DND-41 (cell line): ENCODE measurements around the gene NEUROD2.

Experiments
- ATAC-seq: fragments of 200-7000 bp; cut with Tn5 transposase; 3 replicates; pipeline ENCODE4 v1.9.1; 2021; ENCODE audit warnings: low read depth; ENCODE audit not compliant: insufficient read depth
- DNase-seq: peaks from one replicate; pipeline ENCODE4 v3.0.0-alpha.2; 2020
- H2AFZ ChIP-seq: 2 replicates; pipeline ENCODE4 v1.6.0; 2012; ENCODE audit warnings: low read depth, low read length
- H3K27ac ChIP-seq: 2 replicates; pipeline ENCODE4 v1.5.1; 2012; ENCODE audit warnings: low read length, inconsistent platforms
- H3K27me3 ChIP-seq: fragments of 200-600 bp; sonication (generic); 2 replicates; pipeline ENCODE4 v1.6.0; 2012; ENCODE audit warnings: low read length, mild to moderate bottlenecking, inconsistent platforms; ENCODE audit not compliant: insufficient read depth, poor library complexity
- H3K36me3 ChIP-seq: 2 replicates; pipeline ENCODE4 v1.5.1; 2012; ENCODE audit warnings: low read length, inconsistent platforms; ENCODE audit not compliant: insufficient read depth
- H3K4me1 ChIP-seq: 2 replicates; pipeline ENCODE4 v1.5.1; 2012; ENCODE audit warnings: mild to moderate bottlenecking, low read length; ENCODE audit not compliant: insufficient read depth
- H3K4me2 ChIP-seq: 2 replicates; pipeline ENCODE4 v1.6.0; 2012; ENCODE audit warnings: mild to moderate bottlenecking, moderate library complexity, low read length, inconsistent platforms; ENCODE audit not compliant: insufficient read depth
- H3K4me3 ChIP-seq, 2 experiments: fragments of 200-600 bp in 1 of 2; shearing (Covaris generic) in 1 of 2; 2 replicates each; pipeline ENCODE4 v1.5.1; 2012 to 2016; ENCODE audit warnings: inconsistent platforms in 2 of 2, low read length in 2 of 2, mild to moderate bottlenecking in 2 of 2, low read depth in 1 of 2, moderate library complexity in 1 of 2
- H3K79me2 ChIP-seq: 2 replicates; pipeline ENCODE4 v1.6.0; 2012; ENCODE audit warnings: low read length, inconsistent platforms; ENCODE audit not compliant: insufficient read depth
- H3K9ac ChIP-seq: 2 replicates; pipeline ENCODE4 v1.6.0; 2012; ENCODE audit warnings: low read depth, mild to moderate bottlenecking, inconsistent platforms, low read length, moderate library complexity
- H3K9me3 ChIP-seq: 2 replicates; pipeline ENCODE4 v1.5.1; 2012; ENCODE audit warnings: low read length, moderate library complexity, mild to moderate bottlenecking, inconsistent platforms; ENCODE audit not compliant: insufficient read depth, severe bottlenecking
- H4K20me1 ChIP-seq: 2 replicates; pipeline ENCODE4 v1.6.0; 2012; ENCODE audit warnings: low read length; ENCODE audit not compliant: insufficient read depth
- EZH2 ChIP-seq: IDR thresholded peaks from 3 replicates; pipeline ENCODE4 v1.6.1; 2012; ENCODE audit warnings: borderline replicate concordance, low read depth, mild to moderate bottlenecking, moderate library complexity, low read length, inconsistent platforms; ENCODE audit not compliant: severe bottlenecking
- TF ChIP-seq, protein P1 (sequence below): IDR thresholded peaks from 2 replicates; pipeline ENCODE4 v1.5.1; 2012; ENCODE audit warnings: borderline replicate concordance, low read length, moderate library complexity, mild to moderate bottlenecking; ENCODE audit not compliant: poor library complexity, severe bottlenecking; ENCODE audit errors: extremely low read depth

Gene NEUROD2

DNA sequence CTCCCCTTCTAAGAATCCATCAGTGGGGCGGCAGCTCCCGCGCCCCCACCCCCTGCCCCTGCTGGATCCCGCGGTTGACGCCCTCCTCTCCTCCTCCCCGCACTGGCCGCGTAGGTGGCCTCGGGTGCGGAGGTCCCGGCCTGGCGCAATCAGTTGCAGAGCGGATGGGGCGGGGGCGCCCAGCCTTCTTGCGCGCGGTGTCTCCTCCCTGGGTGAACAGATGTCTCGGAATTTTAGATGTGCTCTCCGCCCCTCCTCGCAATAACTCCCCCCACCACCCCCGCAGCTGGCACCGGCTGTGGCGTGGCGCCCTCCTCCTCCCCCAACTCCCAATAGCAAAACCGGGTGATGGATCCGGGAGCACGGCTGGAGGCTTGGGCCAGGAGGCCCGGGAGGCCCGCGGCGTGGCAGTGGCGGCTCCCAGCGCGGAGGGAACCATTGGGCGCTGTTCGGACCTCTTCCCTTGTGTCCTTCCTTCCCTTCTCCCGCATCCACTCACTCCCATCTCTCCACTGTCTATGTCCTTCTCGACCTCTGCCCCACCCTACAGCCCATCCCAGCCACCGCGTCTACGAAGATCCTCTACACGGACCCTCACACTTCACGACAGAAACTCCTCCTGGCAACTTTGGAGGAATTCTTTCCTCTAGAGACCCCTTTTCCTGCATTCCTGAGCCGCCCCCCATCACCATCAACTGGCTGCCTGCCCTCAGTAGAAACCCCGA, 11.0 kb downstream of the NEUROD2 start:
- ATAC-seq: no peak
- Histone ChIP-seq H3K79me2 (no peaks in the 10 kb centered on the region), H3K4me3 (no peak overlapping the region), H3K27me3 (peaks cover 32% of the 10 kb centered on the region), H3K9ac (no peak overlapping the region), H3K4me2 (no peak overlapping the region), H4K20me1 (peaks cover 13% of the 10 kb centered on the region; the same call in 1 of the 2 replicates), H3K9me3 (no peaks in the 10 kb centered on the region), H3K4me1 (no peaks in the 10 kb centered on the region), H3K27ac (no peak overlapping the region), H3K36me3 (no peaks in the 10 kb centered on the region), H2AFZ (no peak overlapping the region)
- DNase-seq: no peak
- TF ChIP-seq, protein P1, sequence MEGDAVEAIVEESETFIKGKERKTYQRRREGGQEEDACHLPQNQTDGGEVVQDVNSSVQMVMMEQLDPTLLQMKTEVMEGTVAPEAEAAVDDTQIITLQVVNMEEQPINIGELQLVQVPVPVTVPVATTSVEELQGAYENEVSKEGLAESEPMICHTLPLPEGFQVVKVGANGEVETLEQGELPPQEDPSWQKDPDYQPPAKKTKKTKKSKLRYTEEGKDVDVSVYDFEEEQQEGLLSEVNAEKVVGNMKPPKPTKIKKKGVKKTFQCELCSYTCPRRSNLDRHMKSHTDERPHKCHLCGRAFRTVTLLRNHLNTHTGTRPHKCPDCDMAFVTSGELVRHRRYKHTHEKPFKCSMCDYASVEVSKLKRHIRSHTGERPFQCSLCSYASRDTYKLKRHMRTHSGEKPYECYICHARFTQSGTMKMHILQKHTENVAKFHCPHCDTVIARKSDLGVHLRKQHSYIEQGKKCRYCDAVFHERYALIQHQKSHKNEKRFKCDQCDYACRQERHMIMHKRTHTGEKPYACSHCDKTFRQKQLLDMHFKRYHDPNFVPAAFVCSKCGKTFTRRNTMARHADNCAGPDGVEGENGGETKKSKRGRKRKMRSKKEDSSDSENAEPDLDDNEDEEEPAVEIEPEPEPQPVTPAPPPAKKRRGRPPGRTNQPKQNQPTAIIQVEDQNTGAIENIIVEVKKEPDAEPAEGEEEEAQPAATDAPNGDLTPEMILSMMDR: no peak
- no peak for TF ChIP-seq EZH2

DNA sequence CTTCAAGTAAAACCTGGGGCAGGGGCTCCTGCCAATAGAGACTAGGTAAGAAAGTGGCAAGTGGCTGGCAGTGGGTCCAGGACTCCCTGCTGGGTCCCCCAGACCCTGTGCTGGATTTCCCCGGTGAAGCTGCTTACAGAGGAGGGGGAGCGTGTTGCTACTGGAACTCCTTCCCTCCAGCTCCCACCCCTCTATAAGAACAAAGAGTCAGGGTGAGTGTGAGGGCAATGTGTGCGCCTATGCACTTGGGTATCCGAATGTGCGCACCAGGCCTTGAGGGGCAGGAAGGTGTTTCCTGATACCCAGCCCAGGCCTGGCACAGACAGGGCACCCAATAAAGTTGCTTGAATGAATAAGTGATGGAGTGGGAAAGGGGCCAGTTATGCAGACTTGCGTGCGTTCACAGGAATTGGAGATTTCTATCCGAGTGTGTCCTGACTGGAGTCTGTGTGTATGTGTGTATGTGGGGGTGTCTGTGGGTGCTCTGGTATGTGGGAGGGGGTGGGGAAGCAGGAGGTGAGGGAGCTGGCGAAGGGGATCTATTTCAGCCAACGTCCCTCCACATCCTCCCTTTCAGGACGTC, 11.7 kb downstream of the NEUROD2 start:
- Histone ChIP-seq H3K27me3 (peaks cover 26% of the 10 kb centered on the region), H3K4me2 (no peak overlapping the region)
- TF ChIP-seq, protein P1: no peak
- TF ChIP-seq EZH2: no peak

DNA sequence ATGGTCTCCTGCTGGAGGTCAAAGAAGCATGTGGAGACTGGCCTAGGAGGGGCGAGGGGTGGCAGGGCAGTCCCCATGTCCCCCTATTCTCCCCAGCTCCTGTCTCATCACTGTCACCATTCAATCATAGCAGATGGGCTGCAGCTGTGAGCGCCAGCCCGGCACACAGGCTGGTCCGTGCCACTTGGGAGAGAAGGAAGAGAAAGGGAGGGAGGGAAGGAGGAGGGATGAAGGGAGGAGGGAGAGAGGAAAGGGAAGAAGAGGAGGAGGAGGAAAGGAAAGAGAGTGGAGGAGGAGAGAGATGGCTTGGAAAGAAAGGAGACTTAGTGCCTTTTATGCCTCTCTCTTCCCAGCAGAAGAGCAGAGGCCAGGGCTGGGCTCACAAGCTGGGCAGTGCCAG, 12.4 kb downstream of the NEUROD2 start:
- H3K36me3 ChIP-seq: no peaks in the 10 kb centered on the region
- H3K4me3 ChIP-seq: no peak overlapping the region
- H3K9me3 ChIP-seq: no peaks in the 10 kb centered on the region
- H3K4me1 ChIP-seq: no peaks in the 10 kb centered on the region
- no peak overlapping the region for H2AFZ ChIP-seq
- H3K4me2 ChIP-seq: no peak overlapping the region
- no peak overlapping the region for H3K27ac ChIP-seq
- peaks cover 18% of the 10 kb centered on the region for H3K27me3 ChIP-seq
- ATAC-seq (no peak), DNase-seq (no peak)
- TF ChIP-seq, protein P1: no peak
- no peak for TF ChIP-seq EZH2
- H3K79me2 ChIP-seq: no peaks in the 10 kb centered on the region
- H3K9ac ChIP-seq: no peak overlapping the region
- H4K20me1 ChIP-seq: peaks cover 7% of the 10 kb centered on the region; the same call in 1 of the 2 replicates

More for the DNA sequence above, 11.7 kb downstream of the NEUROD2 start:
- no peak for ATAC-seq
- peaks cover 7% of the 10 kb centered on the region; the same call in 1 of the 2 replicates for H4K20me1 ChIP-seq
- no peaks in the 10 kb centered on the region for H3K79me2 ChIP-seq
- no peak overlapping the region for H3K27ac ChIP-seq
- H3K36me3 ChIP-seq: no peaks in the 10 kb centered on the region
- DNase-seq: no peak
- no peaks in the 10 kb centered on the region for H3K4me1 ChIP-seq
- H3K9ac ChIP-seq: no peak overlapping the region
- H3K9me3 ChIP-seq: no peaks in the 10 kb centered on the region
- H3K4me3 ChIP-seq: no peak overlapping the region
- no peak overlapping the region for H2AFZ ChIP-seq

DNA sequence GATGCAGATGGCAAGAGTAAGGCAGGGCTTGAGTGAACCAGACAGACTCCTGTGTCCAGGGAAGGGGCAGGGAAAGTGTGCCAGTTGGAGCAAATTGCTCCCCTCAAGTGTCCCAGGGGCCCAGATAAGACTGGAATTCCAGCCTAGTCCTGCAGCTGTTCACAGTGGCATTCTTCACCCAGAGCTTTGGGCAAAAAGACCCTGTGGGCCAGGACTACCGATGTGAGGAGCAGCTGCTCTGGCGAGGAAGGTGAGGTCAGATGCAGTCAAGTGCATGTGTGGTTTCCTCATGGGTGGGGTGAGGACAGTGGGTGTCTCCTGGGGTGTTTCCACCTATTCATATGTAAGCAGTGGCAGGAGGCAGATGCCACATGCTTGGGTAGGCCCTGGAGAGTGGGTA, 14.3 kb downstream of the NEUROD2 start:
- no peaks in the 10 kb centered on the region for H3K4me1 ChIP-seq
- no peaks in the 10 kb centered on the region for H3K36me3 ChIP-seq
- H3K79me2 ChIP-seq: no peaks in the 10 kb centered on the region
- H3K4me2 ChIP-seq: no peak overlapping the region
- H3K4me3 ChIP-seq: no peak overlapping the region
- peaks cover 7% of the 10 kb centered on the region; the same call in 1 of the 2 replicates for H4K20me1 ChIP-seq
- TF ChIP-seq EZH2: no peak
- TF ChIP-seq, protein P1: no peak
- H2AFZ ChIP-seq: no peak overlapping the region
- no peak overlapping the region for H3K27ac ChIP-seq
- no peak overlapping the region for H3K9ac ChIP-seq
- peaks cover 4% of the 10 kb centered on the region for H3K27me3 ChIP-seq
- ATAC-seq: no peak
- no peak for DNase-seq
- H3K9me3 ChIP-seq: no peaks in the 10 kb centered on the region
